Activated CD8-positive, alpha-beta T cell treated with anti-CD3 and anti-CD28 coated beads for 36 hours (primary cell): ENCODE measurements around the gene UBB. TPM values are rescaled to one million over a fixed set of nuclear protein-coding genes. Genes with fewer than 3 reads are reported as not detected.

ENCODE experiments used
- ATAC-seq: fragments of 200-7000 bp; cut with Tn5 transposase; one replicate; pipeline ENCODE4 v1.10.0; 2021; ENCODE audit warnings: mild to moderate bottlenecking, moderate library complexity
- CTCF ChIA-PET: fragments of 350-600 bp; sonication (Branson Sonifier 250); formaldehyde crosslinking; loops from one replicate; lab custom pipeline; 2021; ENCODE audit warnings: antibody characterized with exemption; lab: Charles Lee
- POLR2A ChIA-PET: fragments of 350-600 bp; sonication (Branson Sonifier 250); formaldehyde crosslinking; loops from one replicate; lab custom pipeline; 2021; ENCODE audit warnings: antibody characterized with exemption; lab: Charles Lee
- DNase-seq: peaks from one replicate; pipeline ENCODE4 v3.0.0-alpha.2; 2020
- H3K27ac Mint-ChIP-seq: one replicate; pipeline ENCODE4 v1.8.0; 2021; ENCODE audit warnings: mild to moderate bottlenecking, mixed read lengths
- H3K27me3 Mint-ChIP-seq: one replicate; pipeline ENCODE4 v1.8.0; 2021; ENCODE audit warnings: mixed read lengths
- H3K36me3 Mint-ChIP-seq: one replicate; pipeline ENCODE4 v1.8.0; 2021; ENCODE audit warnings: low read depth, mixed read lengths
- H3K4me1 Mint-ChIP-seq: one replicate; pipeline ENCODE4 v1.8.0; 2021; ENCODE audit warnings: low read depth, mixed read lengths
- H3K4me3 Mint-ChIP-seq: one replicate; pipeline ENCODE4 v1.8.0; 2021; ENCODE audit warnings: mild to moderate bottlenecking, moderate library complexity, mixed read lengths
- H3K9me3 Mint-ChIP-seq: one replicate; pipeline ENCODE4 v1.8.0; 2021; ENCODE audit warnings: mixed read lengths
- CTCF ChIP-seq: fragments of 200-600 bp; IDR thresholded peaks from one replicate; pipeline ENCODE4 v1.8.0; 2022; ENCODE audit warnings: antibody characterized with exemption, mild to moderate bottlenecking
- intact Hi-C: fragments of 100-400 bp; cut with micrococcal nuclease; formaldehyde crosslinking; loops from one replicate; pipeline ENCODE4 v1.10.0; 2022
- total RNA-seq, 2 experiments: library from RNA; stranded (reverse); gene quantifications; one replicate each; pipeline ENCODE4 v1.2.3, GENCODE V29; 2021

UBB gene
- total RNA-seq, 2 experiments from 2014 or later, result 1,334 to 1,337 TPM

DNA sequence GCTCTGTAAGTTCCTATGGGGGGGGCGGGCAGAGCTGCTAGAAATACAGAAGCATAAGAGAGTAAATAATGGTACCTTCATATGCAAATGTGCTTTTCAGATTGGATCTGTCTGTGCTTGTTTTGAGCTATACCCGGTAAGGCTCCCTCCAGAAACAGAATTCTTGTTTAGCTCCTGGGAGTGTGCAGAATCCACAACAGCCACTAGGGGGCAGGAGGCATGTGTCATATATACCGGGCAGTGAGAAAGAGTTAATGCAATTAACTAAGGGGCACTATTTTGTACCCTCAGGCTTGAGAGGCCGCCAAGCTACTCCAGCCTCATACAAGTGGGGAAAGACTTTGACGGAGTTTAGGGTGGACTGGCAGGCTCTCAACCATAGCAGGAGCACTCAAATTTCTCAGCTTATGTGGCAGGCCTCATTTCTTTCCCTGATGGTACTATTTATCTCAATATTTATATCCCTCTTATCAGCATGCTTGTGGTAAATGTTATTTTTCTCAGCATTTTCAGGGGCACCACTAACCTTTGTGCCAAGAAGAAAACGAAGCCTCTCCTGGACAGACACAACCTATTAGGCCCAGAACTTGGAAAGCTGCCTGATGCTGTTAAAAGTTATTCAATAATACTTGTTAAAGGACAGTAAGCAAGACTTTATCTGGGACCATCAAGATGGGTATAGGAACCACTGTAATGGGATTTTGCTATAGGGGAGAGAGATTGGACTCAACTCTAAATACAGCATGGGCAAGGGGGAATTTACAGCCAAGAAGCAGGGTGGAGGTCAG lies 16.9 kb upstream of the UBB start:
- ChIA-PET POLR2A (interaction anchor here (0.5 to 2.0 kb wide), 6 partner anchors 10 to 125 kb away, joined by 3 to 9 read pairs (median 4); partner anchors contain the start of gene UBB), CTCF (interaction anchor here (0.6 to 7.9 kb wide), 52 partner anchors 9 to 415 kb away, joined by 3 to 98 read pairs (median 5); partner anchors contain the start of genes CENPV, TRPV2 and UBB)
- Mint-ChIP-seq H3K27me3 (no peaks in the 10 kb centered on the region), H3K36me3 (no peaks in the 10 kb centered on the region), H3K4me1 (peaks cover 8% of the 10 kb centered on the region), H3K27ac (no peak overlapping the region), H3K9me3 (no peaks in the 10 kb centered on the region), H3K4me3 (no peak overlapping the region)
- peak; percentile 98 for ATAC-seq
- TF ChIP-seq CTCF, result peak; percentile 91
- intact Hi-C loops, result loop anchor here (2.0 kb wide), 2 partner anchors 51 to 157 kb away; partner anchors contain the start of gene TRPV2
- peak; percentile 93 for DNase-seq

- CTCF ChIA-PET, result interaction anchor here (0.8 to 7.9 kb wide), 30 partner anchors 8 to 225 kb away, joined by 3 to 98 read pairs (median 6); partner anchors contain the start of genes CENPV, TRPV2 and UBB
- Mint-ChIP-seq H3K27me3 (no peaks in the 10 kb centered on the region), H3K4me1 (peaks cover 8% of the 10 kb centered on the region), H3K27ac (no peak overlapping the region), H3K4me3 (no peak overlapping the region), H3K36me3 (no peaks in the 10 kb centered on the region), H3K9me3 (no peaks in the 10 kb centered on the region)
- no peak for DNase-seq
- TF ChIP-seq CTCF, result no peak
- POLR2A ChIA-PET, result interaction anchor here (0.9 to 2.0 kb wide), 3 partner anchors 11 to 77 kb away, joined by 3 to 9 read pairs (median 8); partner anchors contain the start of gene UBB
- intact Hi-C loops, result loop anchor here (2.0 kb wide), 2 partner anchors 50 to 156 kb away; partner anchors contain the start of gene TRPV2
- ATAC-seq, result no peak
Measured at GRCh38 chr17:16364625-16365024, 16.3 kb upstream of the UBB start.

DNA sequence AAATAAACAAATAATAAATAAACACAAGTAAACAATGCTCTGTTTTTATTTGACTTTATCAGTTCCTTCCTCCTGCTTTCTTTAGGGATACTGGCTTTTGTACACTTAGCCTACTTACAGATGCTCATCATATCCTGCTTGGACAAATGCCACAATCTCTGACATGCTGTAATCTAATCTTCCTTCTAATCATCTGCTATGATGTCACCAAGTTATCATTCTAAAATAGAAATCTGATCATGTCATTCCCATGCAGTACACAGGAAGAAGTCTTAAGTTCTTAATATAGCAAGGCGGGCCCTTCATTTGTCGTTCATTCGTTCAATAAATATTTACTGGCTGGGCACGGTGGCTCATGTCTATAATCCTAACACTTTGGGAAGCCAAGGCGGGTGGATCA lies 9.1 kb upstream of the UBB start:
- POLR2A ChIA-PET, result interaction anchor here (2.0 kb wide), 1 partner anchor 9 kb away, joined by 7 read pairs; the partner anchor contains the start of gene UBB
- DNase-seq, result no peak
- intact Hi-C loops, result no loop called here

GRCh38 chr17:16374146-16374938 lies 6.5 kb upstream of the UBB start:
- Mint-ChIP-seq H3K9me3 (no peaks in the 10 kb centered on the region), H3K4me1 (no peaks in the 10 kb centered on the region), H3K4me3 (no peak overlapping the region), H3K36me3 (no peaks in the 10 kb centered on the region), H3K27ac (no peak overlapping the region), H3K27me3 (peaks cover 2% of the 10 kb centered on the region)
- CTCF ChIA-PET, result interaction anchor here (0.9 to 5.0 kb wide), 3 partner anchors 9 to 11 kb away, joined by 3 to 40 read pairs (median 12); no protein-coding TSS in a partner anchor
- intact Hi-C loops, result no loop called here
- DNase-seq (no peak), ATAC-seq (no peak)
- POLR2A ChIA-PET, result interaction anchor here (0.7 kb wide), 1 partner anchor 107 kb away, joined by 3 read pairs; no protein-coding TSS in a partner anchor
- TF ChIP-seq CTCF, result no peak

More for the DNA sequence above, 9.1 kb upstream of the UBB start:
- H3K4me1 Mint-ChIP-seq, result no peaks in the 10 kb centered on the region
- H3K27ac Mint-ChIP-seq, result no peak overlapping the region
- no peaks in the 10 kb centered on the region for H3K9me3 Mint-ChIP-seq
- ATAC-seq, result no peak
- CTCF ChIA-PET, result interaction anchor here (1.9 to 2.1 kb wide), 2 partner anchors 8 to 82 kb away, joined by 6 to 12 read pairs; no protein-coding TSS in a partner anchor
- H3K4me3 Mint-ChIP-seq, result no peak overlapping the region
- H3K27me3 Mint-ChIP-seq, result peaks cover 2% of the 10 kb centered on the region
- TF ChIP-seq CTCF, result no peak
- H3K36me3 Mint-ChIP-seq, result no peaks in the 10 kb centered on the region
